Medulla oblongata (tissue), 1 donor: ENCODE measurements around the gene MYO19.

ENCODE experiments used
- DNase-seq: peaks from one replicate; pipeline ENCODE4 v3.0.0-alpha.2; 2015; ENCODE audit errors: extremely low spot score

MYO19 gene

GRCh38 chr17:36534840-36535668 lies at the start of gene MYO19, which contains the start of gene PIGW:
Gene MYO19 (minus strand): TSS chr17:36534868. CDS start chr17:36532538, 2,330 bp downstream.
Gene PIGW (plus strand): TSS chr17:36534987. CDS start chr17:36537102, 2,115 bp downstream.
- DNase-seq, result peak; percentile 87

- DNase-seq, result no peak
Observed at GRCh38 chr17:36583787-36584186, 49.1 kb upstream of the MYO19 start.

GRCh38 chr17:36578671-36579070 lies 44.0 kb upstream of the MYO19 start:
- DNase-seq, result peak; percentile 37

GRCh38 chr17:36576793-36577192 lies 42.1 kb upstream of the MYO19 start:
- DNase-seq, result no peak

- DNase-seq, result no peak
Observed at GRCh38 chr17:36575028-36575427, 40.4 kb upstream of the MYO19 start.

- no peak for DNase-seq
Observed at GRCh38 chr17:36566081-36566480, 31.4 kb upstream of the MYO19 start.

- no peak for DNase-seq
Observed at GRCh38 chr17:36553459-36553858, 18.8 kb upstream of the MYO19 start.

GRCh38 chr17:36550491-36551417 lies 16.1 kb upstream of the MYO19 start:
- peak; percentile 32 for DNase-seq

- no peak for DNase-seq
Observed at GRCh38 chr17:36547776-36548175, 13.1 kb upstream of the MYO19 start.

GRCh38 chr17:36546418-36547093 lies 11.9 kb upstream of the MYO19 start:
- no peak for DNase-seq

- peak; percentile 96 for DNase-seq
Observed at GRCh38 chr17:36545465-36546417, 11.1 kb upstream of the MYO19 start.

GRCh38 chr17:36545077-36545464 lies 10.4 kb upstream of the MYO19 start:
- DNase-seq, result no peak

- peak; percentile 94 for DNase-seq
Observed at GRCh38 chr17:36544307-36545076, 9.8 kb upstream of the MYO19 start, which contains the start of gene GGNBP2. Gene GGNBP2 (plus strand): TSS chr17:36544919. CDS start chr17:36545725, 806 bp downstream.

GRCh38 chr17:36544044-36544306 lies 9.3 kb upstream of the MYO19 start:
- DNase-seq, result peak; percentile 40

- no peak for DNase-seq
Observed at GRCh38 chr17:36542755-36543154, 8.1 kb upstream of the MYO19 start.

GRCh38 chr17:36540696-36541095 lies 6.0 kb upstream of the MYO19 start:
- DNase-seq, result no peak

- no peak for DNase-seq
Observed at GRCh38 chr17:36535669-36536081, 1.0 kb upstream of the MYO19 start.

GRCh38 chr17:36533935-36534839 lies 481 bp downstream of the MYO19 start:
- DNase-seq, result peak; percentile 21

GRCh38 chr17:36532435-36532975 lies 2.2 kb downstream of the MYO19 start:
- DNase-seq, result no peak
